GM10847 (cell line): ENCODE data around the gene MYO18B.

ENCODE experiments used
- POLR2A ChIP-seq: IDR thresholded peaks from 2 replicates; pipeline ENCODE4 v1.6.1; 2011; ENCODE audit not compliant: insufficient read length; ENCODE audit errors: extremely low read depth

The MYO18B gene

DNA sequence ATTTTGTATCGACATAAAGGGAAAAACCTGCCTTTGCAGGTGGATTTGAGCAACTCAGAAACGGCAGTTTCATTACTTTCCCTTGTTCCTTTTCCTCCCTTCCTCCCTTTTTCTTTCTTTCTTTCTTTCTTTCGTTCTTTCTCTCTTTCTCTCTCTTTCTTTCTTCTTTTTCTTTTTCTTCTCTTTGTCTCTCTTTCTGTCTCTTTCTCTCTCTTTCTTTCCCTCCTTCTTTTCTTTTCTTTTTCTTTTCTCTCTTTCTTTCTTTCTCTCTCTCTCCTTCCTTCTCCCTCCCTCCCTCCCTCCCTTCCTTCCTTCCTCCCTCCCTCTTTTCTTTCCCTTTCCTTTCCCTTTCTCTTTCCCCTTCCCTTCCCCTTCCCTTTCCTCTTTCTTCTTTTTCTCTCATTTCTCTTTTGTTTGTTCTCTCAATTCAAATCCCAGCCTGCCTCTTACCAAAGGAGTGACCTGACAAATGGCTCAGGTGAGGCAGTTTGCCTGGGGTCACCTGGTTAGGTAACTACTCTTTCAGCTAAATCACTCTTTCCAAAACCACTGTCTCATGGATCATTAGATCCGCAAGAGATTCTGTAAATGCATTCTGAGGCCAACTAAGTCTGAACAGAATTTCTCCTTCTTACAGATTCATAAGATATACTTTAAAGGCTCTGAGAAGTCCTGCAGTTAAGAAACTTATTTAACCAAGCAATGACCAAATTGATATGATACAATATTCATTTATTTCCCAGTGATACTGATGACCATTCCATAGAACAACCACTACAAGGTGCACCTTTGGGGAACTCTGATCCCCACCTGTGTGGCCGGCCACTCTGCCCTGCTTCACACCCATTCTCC lies 75.3 kb downstream of the MYO18B start:
- TF ChIP-seq POLR2A: no peak

DNA sequence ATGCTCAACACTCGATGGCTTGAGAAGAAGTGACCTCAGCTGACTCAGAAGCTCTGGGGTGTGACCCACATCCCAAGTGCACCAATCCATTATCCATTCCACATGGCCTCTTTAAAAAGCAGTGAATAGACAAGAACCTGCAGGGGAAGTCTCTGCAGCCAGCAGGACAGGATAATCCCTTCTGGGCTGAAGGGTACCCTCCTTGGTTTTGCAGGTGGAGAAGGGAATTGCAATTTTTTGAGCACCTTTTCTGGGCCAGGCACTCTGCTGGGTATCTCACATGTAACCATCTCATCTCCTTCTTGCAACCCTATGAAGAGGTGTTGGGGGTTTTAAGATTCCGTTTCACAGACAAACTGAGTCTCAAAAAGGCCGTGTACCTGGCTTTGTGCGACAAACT lies 76.6 kb downstream of the MYO18B start:
- TF ChIP-seq POLR2A: no peak

DNA sequence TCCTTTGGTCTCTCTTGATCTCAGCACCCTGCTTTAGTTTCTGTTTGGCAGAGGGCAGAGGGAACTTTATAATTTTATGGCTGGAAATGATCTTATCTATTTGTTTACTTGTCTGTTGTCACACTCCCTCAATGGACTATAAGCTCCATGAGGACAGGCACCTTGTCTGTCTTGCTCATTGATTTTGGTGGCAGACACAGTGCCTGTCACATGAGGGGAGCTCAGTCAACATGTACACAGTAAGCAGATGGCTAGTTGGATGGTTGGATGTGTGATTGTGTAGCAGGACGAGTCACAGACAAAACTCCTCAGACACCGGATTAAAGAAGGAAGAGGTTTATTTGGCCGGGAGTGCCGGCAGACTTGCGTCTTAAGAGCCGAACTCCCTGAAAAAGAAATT lies 80.4 kb downstream of the MYO18B start:
- TF ChIP-seq POLR2A: no peak

DNA sequence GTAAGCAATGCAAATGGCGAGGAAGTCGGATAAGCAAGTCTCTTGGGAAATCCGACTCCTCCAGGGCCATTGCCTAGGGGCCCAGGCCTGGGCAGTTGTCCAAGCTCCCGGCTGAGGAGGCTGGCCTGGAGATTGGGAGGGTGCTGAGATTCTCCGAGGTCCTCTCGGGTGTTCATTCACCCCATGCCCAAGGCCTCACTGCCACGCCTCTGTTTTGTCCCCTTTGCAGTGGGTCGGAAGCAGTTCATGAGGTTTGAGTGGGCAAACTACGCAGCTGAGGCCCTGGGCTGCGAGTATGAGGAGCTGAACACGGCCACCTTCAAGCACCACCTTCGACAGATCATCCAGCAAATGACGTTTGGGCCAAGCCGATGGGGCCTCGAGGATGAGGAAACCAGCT lies 81.3 kb downstream of the MYO18B start:
- TF ChIP-seq POLR2A: no peak

DNA sequence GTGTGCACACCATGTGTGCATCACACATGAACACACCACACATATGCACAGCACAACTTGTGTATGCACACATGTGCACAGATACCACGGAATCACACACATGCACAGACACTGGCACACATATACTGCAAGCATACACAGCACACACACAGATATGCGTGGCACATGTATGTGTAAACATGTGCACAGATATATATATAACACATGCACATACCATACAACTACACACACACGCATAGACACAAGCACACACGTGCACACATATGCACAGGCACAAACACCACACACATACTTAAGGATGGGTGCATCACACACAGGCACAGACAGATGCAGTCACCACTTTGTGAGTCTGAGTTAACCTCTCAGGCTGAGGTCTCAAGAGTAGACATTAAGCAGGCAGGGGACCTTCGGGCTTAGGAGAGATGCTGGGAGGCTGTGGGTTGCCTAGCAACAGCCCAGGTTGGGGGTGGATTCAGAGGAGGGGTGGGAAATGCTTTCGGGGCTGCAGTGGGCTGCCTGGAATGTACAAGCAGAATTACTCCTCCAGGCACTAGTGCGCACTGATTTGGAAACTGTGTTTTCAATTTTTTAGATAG lies 82.9 kb downstream of the MYO18B start:
- TF ChIP-seq POLR2A: no peak

DNA sequence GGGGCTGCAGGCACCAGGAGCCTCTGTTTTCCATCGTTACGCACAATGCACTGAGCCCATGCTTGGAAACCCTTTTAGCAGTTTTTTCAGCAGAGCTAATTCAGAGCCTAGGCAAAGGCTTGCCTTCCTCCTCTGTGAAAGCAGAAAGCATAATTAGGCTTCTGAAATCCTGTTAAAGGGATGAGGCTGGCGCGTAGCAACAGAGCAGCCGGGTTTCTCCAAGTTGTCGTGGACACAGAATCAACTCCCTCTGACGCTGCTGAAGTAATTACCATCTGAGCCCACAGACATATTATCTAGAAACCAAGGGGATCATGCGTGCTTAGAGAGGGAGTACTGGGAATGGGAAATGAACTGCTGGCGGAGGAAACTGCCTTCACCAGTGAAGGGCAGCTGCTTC lies 85.4 kb downstream of the MYO18B start:
- no peak for TF ChIP-seq POLR2A

DNA sequence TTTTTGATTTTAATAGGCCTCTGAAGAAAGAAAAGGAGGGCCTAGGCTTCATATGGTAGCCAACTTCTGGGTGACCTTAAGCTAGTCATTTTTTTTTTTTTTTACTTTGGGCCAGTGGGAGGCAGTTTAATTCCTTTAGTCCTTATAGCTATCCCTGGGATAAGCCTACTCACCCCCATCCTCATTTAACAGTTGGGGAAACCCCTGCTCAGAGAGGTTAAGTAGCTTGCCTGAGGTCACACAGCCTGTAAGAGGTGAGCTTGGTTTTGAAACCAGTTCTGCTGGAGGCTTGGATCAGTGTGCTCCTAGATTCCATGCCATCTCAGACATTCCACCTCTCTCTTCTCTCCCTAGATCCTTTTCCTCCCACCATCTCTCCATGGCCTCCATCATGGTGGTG lies 86.4 kb downstream of the MYO18B start:
- TF ChIP-seq POLR2A: no peak

DNA sequence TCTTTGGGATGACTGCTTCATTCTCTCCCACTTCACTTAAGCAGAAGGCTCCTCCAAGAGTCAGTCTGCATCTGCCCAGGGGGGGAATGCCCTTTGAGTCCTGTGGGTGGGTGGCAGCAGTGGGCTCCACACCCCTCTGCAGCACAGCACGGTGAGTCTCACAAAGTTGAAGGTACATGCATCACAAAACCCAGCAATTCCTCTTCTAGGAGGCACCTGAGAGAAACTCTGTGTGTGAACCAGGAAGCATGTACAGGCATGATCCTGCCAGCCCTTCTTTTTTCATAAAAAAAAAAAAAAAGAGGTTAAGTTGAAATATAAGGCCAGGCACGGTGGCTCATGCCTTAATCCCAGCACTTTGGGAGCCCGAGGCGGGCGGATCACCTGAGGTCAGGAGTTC lies 87.2 kb downstream of the MYO18B start:
- TF ChIP-seq POLR2A: no peak

DNA sequence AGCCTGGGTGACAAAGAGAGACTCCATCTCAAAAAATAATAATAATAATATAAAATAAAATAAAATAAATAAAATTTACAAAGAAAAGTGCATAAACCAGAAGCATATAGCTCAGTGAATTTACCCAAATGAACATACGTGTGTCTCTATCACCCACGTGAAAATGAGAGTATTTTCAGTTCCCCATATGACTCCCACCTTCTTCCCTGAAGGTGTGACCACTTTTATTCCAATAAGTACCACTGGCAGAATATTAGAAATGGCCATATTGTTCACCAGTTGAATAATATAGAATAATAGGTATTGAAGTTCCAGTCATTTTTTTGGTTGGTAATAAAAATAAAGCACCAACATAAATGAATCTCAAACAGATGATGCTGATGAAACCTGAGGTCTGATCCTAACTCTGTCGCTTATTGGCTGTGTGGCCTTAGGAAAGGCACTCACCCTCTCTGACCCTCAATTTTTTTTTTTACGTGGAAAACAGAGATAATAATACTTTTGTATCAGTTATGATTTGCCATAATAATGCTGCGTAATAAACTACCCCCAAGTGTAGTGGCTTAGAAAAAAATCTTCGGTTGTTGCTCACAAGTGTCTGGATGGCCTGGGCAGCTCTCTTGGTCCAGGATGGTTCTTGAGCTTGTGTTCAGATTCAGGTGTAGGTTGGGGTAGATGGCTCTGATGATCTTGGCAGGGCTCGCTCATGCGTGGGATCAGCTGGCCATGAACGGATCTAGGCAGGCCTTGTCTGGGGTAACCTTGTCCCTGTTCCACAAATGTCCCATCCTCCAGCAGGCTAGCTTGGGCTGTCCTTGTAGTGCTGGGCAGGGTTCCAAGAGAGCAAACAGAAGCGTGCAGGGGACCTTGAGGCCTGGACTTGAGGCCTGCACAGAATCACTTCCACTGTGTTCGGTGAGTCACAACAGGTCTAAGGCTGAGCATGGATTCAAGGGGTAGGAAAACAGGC lies 88.1 kb downstream of the MYO18B start:
- TF ChIP-seq POLR2A: no peak

DNA sequence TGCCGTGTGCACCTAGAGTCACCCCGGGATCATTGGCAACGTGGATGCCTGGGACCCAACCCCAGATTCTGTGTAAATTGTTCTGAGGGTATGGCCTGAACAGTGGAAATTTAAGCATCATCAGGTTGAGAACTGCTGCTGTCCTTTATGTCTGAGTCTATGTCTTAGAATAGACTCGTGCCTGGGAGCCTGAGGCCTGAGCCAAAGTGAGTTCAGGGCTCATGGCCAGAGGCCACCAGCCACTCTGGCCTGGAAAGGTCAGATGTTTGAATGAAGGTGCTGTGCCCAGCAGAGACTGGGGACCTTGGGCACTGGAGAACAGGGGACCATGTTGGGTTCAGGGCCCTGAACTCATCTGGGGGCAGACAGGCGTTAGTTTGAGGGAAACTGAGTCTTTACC lies 91.1 kb downstream of the MYO18B start:
- TF ChIP-seq POLR2A: no peak

DNA sequence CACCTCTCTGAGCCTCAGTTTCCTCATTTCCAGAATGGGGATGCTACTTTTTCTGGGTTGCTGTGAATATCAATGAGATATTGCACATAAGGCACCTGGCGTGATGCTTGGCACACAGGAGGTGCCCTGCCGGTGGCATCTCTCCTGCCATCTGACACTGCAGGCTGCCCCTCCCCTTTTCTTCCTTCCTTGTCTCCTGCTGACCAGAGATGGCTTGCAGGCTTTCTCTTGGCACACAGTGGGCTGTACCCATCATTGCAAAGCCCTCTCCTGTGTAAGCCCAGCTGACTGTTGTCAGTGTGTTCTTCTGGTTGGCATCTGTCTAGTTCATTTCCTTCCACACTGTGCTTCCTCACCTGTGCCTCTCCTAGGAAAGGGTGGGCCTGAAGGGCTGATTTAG lies 91.7 kb downstream of the MYO18B start:
- TF ChIP-seq POLR2A: no peak

DNA sequence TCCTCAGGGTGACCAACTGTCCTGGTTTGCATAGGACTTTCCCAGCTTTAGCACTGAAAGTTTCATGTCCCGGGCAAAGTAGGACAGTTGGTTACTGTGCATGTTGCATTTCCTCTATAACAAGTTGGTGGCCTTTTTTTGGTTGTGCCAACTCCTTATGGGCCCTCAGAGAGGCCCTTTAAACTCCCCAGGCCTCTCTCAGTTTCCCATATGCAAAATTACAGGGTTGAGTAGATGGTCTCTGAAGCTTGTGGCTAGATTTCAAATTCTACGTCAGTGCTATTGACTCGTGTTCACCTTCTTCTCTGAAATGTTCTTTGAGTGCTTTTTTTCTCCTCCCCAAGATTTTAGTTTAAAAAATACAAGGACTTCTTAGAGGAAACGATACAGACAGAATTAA lies 92.5 kb downstream of the MYO18B start:
- no peak for TF ChIP-seq POLR2A

DNA sequence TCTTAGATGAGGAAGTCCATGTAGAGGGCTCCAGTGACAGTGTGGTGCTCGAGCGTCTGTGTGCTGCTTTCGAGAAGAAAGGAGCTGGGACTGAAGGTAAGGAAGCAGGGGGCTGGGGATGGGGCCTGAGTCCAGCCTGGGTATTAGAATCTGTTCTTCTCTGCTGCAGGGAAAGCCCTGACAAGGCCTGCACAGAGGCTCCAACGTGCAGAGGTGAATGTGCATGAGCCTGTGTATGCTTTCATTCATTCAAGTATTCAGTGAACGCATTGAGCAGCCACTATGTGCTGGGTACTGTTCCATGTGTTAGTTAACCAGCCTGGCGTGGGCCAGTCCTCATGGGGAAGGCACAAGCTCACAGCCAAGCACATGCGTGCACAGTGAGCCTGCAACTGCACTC lies 93.4 kb downstream of the MYO18B start:
- TF ChIP-seq POLR2A: no peak

DNA sequence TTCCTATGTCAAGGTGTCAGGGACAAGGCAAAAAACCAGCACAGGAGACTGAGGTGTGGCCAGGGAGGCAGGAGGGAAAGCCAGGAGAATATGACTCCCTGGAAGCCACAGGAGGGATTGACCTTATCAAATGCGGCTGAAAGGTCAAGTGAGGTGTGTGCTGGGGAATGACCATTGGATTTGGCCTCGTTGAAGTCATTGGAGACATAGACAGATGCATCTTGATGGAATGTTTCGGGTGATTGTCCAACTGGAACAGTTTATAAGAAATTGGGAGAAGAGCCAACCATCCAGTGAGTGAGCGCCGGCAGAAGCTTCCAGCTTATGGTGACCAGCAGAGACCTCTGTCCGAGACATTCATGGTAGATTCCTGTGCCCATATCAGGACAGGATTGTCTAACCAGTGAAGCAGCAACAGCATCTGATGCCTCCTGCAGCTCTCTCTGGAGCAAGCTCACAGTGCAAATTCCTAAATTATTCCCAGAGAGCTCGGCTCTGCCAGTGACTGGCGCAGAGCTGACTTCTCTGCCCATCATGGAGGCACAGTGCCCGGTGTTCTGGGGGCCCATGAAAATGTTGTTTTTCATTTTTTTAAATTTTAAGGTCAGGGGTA lies 95.4 kb downstream of the MYO18B start:
- TF ChIP-seq POLR2A: no peak

DNA sequence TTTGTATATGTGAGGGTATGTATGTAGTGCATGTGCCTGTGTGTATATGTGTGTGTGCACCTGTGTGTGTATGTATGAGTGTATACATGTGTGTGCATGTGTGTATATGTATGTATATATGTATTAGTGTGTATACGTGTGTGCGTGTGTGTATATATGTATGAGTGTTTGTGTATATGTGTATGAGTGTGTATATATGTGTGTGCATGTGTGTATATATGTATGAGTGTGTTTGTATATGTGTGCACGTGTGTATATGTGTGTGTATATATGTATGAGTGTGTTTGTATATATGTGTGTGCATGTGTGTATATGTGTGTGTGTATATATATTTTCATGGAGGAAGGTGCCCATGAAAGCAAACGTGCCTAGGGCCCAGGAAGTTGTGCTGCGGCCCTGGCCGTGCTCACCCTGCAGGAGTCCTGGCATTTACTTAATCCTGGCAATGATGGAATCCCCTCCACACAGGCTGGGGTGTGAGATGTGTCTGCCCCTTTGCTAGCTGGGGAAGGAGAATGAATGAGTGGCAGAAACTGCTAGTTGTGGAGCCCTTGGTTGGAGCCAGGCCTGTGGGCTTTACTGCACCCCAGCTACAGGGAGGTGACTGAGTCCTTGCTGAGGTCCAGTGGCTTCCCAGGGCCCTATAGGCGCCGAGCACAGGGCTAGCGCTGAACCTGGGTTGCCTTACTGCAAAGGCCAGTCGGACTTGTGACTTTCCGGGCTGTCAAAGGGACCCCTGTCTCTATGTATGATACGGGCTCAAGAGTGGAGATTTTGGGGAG lies 97.2 kb downstream of the MYO18B start:
- no peak for TF ChIP-seq POLR2A

DNA sequence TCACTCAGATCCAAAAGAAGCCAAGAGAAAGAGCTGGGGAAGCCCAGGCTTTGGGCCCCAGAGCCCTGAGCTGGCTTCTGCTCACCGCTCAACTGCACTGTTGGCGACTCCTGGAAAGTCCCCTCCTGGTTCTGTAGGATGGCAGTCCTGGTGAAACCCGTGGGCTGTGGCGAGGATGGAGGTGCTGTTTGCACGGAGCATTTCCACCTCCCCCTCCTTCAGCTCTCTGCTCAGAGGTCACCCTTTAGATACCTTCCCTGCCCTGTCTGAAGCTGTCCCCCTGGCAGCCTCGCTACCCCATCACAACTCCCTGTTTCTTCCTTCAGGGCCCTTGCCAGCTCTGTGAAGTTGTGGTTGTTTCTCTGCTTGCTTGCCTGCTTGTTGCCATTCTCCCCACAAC lies 97.8 kb downstream of the MYO18B start:
- TF ChIP-seq POLR2A: no peak
